ENCODE measurements around the gene STC2.

Gene STC2

DNA sequence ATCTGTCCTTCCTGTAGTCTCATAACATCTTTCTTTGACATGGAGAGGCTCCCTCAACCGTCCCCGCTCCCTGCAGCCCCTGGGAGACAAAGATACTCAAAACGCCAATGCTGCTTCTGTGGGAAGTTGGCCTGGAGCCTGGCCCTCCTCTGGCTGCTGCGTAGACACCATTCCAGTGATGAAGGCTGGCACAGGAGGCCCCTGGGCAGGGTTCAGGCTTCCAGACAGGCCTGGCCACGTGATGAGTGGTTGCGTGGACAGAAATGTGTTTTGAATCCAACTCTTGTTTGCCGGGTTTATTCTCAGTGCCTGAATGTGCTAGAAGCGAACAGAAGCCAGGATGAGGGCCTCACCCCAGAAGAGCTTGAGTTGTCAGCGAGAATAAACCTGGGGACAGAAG is 50.0 kb downstream of the STC2 start:
- no peaks in the 10 kb centered on the region for H3K9me3 ChIP-seq (ENCODE audit: control insufficient read depth, insufficient read depth, low read length)
- no peak overlapping the region for H3K4me3 ChIP-seq (ENCODE audit: low read depth, low read length)
- H3K27ac ChIP-seq (ENCODE audit: low read depth, low read length): no peak overlapping the region
- no peaks in the 10 kb centered on the region; the same call in 1 of the 2 replicates for H3K4me1 ChIP-seq (ENCODE audit: control insufficient read depth, insufficient read depth, low read length)
- H3K36me3 ChIP-seq (ENCODE audit: control insufficient read depth, insufficient read depth, low read length): no peaks in the 10 kb centered on the region
- peaks cover 11% of the 10 kb centered on the region for H3K27me3 ChIP-seq (ENCODE audit: control insufficient read depth, insufficient read depth, low read length)
- H3K9ac ChIP-seq (ENCODE audit: low read depth, low read length): no peak overlapping the region

DNA sequence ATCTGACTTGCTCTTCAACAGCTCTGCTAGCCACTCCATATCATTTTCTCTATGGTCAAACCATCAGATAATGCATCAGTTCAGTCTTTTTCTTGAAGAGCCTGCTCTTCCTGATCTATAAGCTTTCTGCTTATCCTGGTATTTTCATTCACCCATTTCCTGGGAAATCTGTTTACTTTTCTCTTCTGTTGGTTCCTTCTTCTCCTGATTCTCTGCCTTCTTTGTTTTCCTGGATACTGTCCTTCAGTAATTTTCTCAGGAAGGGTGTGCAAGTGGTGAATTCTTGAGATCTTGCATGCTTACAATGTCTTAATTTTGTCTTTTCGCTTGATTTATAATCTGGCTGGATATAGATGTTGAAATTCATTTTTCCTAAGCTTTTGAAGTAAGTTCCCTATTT is 53.4 kb downstream of the STC2 start:
- Histone ChIP-seq H3K4me1 (ENCODE audit: control insufficient read depth, insufficient read depth, low read length) (no peaks in the 10 kb centered on the region), H3K9ac (ENCODE audit: low read depth, low read length) (no peak overlapping the region), H3K27me3 (ENCODE audit: control insufficient read depth, insufficient read depth, low read length) (no peaks in the 10 kb centered on the region), H3K27ac (ENCODE audit: low read depth, low read length) (no peak overlapping the region), H3K9me3 (ENCODE audit: control insufficient read depth, insufficient read depth, low read length) (no peaks in the 10 kb centered on the region), H3K4me3 (ENCODE audit: low read depth, low read length) (no peak overlapping the region), H3K36me3 (ENCODE audit: control insufficient read depth, insufficient read depth, low read length) (no peaks in the 10 kb centered on the region)

- H3K9me3 ChIP-seq (ENCODE audit: control insufficient read depth, insufficient read depth, low read length): no peaks in the 10 kb centered on the region
- H3K27ac ChIP-seq (ENCODE audit: low read depth, low read length): no peak overlapping the region
- H3K9ac ChIP-seq (ENCODE audit: low read depth, low read length): no peak overlapping the region
- H3K36me3 ChIP-seq (ENCODE audit: control insufficient read depth, insufficient read depth, low read length): no peaks in the 10 kb centered on the region
- no peaks in the 10 kb centered on the region for H3K4me1 ChIP-seq (ENCODE audit: control insufficient read depth, insufficient read depth, low read length)
- no peaks in the 10 kb centered on the region for H3K27me3 ChIP-seq (ENCODE audit: control insufficient read depth, insufficient read depth, low read length)
- H3K4me3 ChIP-seq (ENCODE audit: low read depth, low read length): no peak overlapping the region
Measured at GRCh38 chr5:173271419-173271818, 56.8 kb downstream of the STC2 start.

- no peak overlapping the region for H3K4me3 ChIP-seq (ENCODE audit: low read depth, low read length)
- no peak overlapping the region for H3K9ac ChIP-seq (ENCODE audit: low read depth, low read length)
- no peaks in the 10 kb centered on the region for H3K4me1 ChIP-seq (ENCODE audit: control insufficient read depth, insufficient read depth, low read length)
- H3K36me3 ChIP-seq (ENCODE audit: control insufficient read depth, insufficient read depth, low read length): no peaks in the 10 kb centered on the region
- no peaks in the 10 kb centered on the region for H3K9me3 ChIP-seq (ENCODE audit: control insufficient read depth, insufficient read depth, low read length)
- H3K27me3 ChIP-seq (ENCODE audit: control insufficient read depth, insufficient read depth, low read length): no peaks in the 10 kb centered on the region
- H3K27ac ChIP-seq (ENCODE audit: low read depth, low read length): no peak overlapping the region
Measured at GRCh38 chr5:173268750-173269432, 59.3 kb downstream of the STC2 start.

- H3K9ac ChIP-seq (ENCODE audit: low read depth, low read length): no peak overlapping the region
- H3K9me3 ChIP-seq (ENCODE audit: control insufficient read depth, insufficient read depth, low read length): no peaks in the 10 kb centered on the region
- no peaks in the 10 kb centered on the region for H3K4me1 ChIP-seq (ENCODE audit: control insufficient read depth, insufficient read depth, low read length)
- H3K4me3 ChIP-seq (ENCODE audit: low read depth, low read length): no peak overlapping the region
- no peaks in the 10 kb centered on the region; the same call in 1 of the 2 replicates for H3K27me3 ChIP-seq (ENCODE audit: control insufficient read depth, insufficient read depth, low read length)
- H3K36me3 ChIP-seq (ENCODE audit: control insufficient read depth, insufficient read depth, low read length): no peaks in the 10 kb centered on the region
- no peak overlapping the region for H3K27ac ChIP-seq (ENCODE audit: low read depth, low read length)
Measured at GRCh38 chr5:173265433-173265832, 62.8 kb downstream of the STC2 start.
